Fibroblast of skin of right quadriceps (primary cell): Measurements from ENCODE around the gene USP31.
"Not testable (repeated sequence)": the region's sequence is repeated elsewhere in the genome, so short reads cannot be mapped to it uniquely, and the experiment has no call there.

Experiments used
- DNase-seq: peaks from one replicate; pipeline ENCODE4 v3.0.0-alpha.2; 2013

The USP31 gene

DNA sequence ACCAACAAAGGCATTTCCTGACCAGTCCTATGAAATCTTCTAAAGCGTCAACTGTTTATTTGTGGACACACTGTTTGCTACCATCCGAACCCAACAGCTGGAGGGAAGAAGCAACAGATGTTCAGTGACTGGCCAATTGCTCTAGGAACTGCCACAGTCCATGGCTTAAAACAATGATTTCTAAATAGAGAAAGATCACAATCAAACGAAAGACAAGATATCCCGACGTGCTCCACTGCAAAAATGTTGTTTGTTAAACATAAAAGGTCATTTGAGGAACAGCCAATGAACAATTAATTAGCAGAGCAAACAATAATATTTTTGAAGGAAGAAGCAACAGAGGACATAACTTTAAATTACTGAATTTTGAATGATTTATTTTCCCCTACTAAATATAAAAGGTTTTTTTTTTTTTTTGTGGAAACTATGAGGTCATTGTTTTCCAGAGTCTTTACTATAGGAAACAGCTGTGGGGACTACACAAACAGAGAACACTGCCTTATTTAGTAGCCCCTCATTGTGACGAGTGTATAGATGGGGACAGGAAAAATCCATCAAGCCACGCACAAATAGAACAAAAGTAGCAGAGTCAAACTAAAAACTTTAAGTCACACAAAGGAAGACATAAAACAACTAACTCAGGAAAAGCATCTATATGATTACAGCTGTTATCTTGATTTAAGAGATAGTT is 17.2 kb downstream of the USP31 start:
- no peak for DNase-seq

DNA sequence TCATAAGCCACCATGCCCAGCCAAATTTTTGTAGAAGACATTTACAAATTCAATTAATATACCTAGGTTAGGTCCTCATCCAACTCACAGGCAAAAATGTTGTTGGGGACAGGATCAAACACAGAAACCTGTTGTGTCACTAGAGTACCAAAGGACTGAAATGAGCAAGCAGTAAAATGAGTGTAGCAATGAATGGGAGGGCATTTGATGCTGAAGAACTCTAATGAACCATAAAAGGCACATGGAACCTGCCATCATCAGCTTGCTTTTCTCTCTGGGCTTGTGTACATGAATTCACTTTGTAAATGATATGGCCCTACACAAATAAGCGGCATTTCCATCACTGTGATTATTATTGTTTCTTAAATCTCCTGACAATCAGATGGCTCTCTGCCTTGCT is 17.8 kb downstream of the USP31 start:
- no peak for DNase-seq

DNA sequence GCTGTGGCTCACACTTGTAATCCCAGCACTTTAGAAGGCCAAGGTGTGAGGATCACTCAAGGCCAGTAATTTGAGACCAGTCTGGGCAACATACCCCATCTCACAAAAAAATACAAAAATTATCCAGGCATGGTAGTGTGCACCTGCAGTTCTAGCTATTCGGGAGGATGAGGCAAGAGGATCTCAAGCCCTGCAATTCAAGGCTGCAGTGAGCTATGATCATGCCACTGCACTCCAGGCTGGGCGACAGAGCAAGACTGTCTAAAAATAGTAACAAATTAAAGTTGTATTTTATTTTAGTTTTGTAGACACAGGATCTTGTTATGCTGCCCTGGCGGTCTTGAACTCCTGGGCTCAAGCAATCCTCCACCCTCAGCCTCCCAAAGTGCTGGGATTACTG is 18.2 kb downstream of the USP31 start:
- DNase-seq: no peak

DNA sequence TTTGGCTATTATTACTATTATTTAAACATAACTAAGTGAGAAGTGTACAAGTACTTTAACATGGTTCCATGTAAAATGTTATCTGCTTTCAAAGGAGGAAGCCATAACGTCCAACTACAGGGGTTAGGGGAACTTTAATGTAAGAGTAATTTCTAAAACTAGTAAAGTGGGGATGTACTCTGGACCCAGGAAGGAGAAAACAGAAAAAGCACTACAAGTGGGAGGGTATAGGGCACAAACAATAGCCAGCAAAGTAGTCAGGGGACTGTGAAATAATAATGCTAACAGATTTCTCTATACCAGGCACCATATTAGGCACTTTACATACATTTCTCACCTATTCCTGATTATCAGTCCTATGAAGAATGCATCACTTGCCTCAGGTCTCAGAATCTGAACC is 19.6 kb downstream of the USP31 start:
- DNase-seq: no peak

DNA sequence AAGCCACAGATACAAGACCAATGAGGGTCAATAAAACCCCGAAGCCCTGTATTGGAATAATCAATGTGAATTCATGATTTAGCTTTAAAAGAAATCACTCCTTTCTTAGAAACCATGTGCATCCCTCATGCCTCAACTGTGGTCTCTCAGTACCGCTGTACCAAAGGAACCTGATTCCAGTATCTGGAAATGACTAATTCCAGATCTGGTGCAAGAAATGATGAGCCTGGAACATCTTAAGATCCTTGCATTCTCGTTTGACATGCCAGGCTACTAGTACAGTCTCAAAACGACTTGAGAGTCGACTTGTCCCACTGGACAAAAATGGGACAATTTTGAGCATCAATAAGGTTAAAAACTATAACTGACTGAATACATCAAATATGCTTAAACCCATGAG is 21.2 kb downstream of the USP31 start:
- DNase-seq: peak; percentile 25

DNA sequence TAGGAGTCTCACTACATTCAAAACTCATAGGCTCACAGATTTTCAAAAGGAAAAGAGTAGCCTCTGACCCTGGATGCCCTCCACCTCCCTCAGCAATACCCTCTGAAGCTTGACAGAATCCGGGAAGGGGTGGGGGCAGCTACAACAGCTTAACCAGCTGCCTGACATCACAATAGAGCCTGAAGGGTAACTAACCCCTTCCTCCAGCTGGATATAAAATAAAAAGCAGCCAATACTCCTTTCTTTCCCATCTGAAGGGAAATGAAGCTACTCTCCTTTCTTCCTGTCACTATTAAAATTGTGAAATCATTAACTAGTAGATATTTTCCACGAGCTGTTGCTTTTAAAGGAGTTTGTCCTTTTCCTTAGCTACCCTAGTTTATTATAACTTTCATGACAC is 24.0 kb downstream of the USP31 start:
- no peak for DNase-seq

DNA sequence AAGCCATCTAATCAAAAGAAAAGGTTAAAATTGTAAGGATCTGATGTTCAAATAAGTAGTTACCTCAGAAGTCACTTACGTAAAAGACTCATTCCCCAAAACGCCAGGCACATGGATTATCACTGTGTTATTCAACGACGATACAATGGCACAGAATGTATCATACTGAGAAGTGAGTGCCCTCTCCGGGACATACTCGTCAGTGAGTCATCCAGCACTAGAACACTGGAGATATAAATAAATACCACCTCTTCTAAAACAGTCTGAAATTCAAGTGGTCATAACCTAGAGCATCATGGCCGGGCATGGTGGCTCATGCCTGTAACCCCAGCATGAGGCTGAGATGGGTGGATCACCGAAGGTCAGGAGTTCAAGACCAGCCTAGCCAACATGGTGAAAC is 24.9 kb downstream of the USP31 start:
- DNase-seq: peak; percentile 61

DNA sequence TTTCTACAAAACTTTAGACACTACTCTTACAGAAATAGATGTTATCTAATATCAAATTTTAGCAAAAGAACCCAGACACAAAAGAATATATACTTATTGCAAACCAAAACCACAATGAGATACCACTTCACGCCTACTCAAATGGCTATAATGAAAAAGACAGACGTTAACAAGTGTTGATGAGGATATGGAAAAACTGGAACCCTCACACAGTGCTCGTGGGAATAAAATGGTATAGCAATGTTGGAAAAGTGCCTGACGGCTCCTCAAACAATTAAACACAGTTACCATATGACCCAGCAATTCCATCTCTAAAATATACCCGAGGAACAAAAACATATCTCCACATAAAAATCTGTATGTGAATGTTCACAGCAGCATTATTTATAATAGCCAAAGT is 27.1 kb downstream of the USP31 start:
- DNase-seq: no peak

DNA sequence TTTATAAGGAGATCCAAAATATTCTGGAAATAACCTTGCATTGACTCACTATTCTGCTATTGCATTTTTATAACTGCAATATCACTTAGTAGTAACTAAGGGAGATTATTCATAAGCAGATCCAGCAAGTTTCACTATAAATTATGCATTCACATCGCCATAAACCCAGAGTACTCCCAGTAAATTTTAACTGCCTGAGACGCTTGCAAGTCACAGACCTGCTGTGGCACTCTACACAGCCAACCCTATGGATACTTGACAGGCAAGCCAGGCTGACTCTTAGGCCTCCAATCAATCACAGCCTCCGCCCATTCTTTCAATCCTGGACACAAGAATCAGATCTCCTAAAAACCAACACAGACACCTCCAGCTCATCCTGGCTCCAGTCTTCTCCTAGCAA is 28.2 kb downstream of the USP31 start:
- peak; percentile 21 for DNase-seq

DNA sequence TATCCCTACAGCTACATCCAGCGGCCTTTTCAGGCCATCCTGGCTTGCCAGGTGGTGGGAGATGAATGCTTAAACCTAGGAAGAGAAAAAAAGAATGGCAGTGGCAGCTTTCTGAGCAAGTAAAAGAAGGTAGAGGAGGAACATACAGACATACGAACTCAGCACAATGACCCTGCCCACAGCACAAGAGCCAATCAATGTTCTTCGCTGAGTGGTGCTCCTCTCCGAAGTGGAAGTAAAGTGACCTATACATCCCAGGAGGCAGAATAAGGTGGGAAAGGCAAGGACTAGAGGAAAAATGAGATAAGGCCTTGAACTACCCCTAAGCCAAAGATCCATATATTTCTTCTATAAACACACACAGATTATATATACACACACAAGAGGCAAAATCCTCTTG is 28.7 kb downstream of the USP31 start:
- no peak for DNase-seq

DNA sequence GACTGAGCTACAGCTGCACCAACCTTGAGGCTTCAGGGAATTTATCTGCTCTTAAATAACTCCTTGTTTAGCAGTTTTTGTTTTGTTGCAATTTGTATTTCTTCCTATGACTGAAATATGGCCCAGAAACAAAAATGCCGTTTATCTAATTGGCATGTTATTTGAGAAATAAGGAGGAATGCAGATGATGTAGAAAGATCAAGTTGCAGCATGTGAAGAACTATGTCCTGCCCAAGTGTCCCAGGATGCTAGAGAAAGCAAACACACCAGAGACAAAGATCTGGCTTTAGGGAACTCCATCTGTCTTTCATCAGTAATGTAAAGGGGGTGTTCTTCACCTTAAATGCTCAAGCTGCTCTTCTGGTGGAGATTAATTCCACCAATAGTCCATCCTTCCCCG is 29.7 kb downstream of the USP31 start:
- peak; percentile 65 for DNase-seq

DNA sequence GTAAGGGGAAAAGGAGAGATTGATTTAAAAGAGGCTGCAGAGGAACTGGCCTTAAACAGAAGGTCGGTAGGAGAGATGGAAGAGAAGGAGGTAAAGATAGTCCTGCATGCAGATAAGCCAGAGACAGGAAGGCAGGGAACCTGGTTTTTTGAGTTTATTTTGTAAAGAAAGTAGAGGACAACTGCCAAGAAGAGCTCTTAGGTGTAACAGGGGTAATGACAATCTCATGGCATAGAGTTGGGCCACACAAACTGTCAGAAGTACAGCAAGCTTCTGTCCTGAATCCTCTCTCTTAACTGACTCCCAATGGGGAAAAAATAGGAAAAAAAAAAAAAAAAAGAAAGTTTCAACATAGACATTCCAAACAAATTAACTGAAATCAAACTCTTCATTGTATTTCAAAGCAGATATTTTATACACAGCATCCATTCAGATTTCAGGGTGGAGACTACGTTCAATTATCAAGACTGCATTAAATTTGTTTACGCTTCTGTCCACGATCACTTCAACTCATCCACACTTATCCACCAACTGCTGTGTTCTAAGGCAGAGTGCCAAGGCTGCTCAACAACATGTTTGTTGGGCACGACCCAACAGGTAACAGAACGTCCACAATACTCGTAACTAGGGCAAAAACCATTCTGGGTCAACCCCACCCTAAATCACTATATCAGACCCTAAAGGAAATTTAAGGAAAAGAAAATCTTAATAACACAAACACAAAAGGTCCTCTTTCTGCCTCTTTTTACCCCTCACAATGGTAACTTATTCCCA is 34.9 kb downstream of the USP31 start:
- DNase-seq: no peak

DNA sequence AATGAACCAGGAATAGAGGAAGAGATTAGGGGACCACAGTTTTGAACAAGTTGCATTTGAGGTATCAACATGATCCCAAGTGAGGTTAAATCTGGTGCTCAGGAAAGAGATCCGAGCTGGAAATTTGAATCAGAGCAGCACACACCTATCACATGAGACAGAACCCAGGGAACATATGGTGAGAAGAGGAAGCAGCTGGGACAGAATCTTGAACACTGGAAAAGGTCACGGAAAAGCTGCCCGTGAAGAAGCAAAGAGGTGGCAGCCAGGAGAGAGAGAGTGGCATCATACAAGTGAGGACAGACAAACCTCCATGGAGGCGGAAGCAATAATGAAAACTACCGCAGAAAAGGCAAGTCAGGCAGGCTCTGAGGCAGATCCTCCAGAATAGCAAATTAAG is 36.1 kb downstream of the USP31 start:
- no peak for DNase-seq

DNA sequence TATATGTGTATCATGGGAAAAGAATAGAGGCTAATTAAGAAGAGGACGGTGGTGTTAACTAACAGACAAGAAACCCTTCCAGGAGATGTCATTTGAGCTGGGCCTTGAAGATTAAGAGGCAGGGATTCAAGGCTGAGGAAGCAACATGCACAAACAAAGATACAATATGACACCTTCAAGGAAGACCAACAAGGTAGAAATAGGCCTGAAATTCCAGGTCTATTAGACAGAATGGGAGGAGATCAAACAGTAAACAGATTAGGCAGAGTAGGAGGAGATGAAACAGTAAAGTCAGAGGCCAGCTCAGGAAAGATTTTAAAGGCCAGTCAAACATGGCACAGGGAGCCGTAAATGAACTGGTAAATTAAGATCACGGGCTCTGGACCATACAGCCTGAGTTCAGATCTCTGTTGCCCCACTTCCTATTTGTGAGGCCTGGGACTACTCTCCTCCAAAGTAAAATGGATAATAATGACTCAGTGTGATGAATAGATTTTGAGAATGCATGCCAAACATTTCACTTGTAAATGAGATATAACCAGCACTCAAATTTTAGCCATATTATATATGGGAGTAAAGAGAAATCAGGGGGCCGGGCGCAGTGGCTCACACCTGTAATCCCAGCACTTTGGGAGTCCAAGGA is 38.9 kb downstream of the USP31 start:
- DNase-seq: no peak

DNA sequence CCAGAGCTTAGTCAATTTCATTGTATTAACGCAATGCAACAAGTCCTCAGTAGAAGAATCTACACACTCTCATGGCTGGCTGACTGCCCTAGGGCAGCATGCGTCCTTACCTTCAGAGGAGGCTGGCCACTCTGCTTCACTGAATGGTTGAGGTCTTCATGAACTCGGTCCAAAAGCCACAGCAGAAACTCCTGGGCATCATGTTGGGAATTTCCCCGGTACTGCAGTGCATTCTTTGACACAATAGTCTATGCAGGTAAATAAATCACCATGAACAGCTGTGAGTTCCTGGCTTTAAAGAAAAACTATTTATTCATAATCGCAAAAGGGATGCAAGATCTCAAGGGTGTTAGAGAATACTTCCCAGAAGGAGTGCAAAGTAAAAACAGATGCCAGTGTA is 41.3 kb downstream of the USP31 start:
- no peak for DNase-seq

DNA sequence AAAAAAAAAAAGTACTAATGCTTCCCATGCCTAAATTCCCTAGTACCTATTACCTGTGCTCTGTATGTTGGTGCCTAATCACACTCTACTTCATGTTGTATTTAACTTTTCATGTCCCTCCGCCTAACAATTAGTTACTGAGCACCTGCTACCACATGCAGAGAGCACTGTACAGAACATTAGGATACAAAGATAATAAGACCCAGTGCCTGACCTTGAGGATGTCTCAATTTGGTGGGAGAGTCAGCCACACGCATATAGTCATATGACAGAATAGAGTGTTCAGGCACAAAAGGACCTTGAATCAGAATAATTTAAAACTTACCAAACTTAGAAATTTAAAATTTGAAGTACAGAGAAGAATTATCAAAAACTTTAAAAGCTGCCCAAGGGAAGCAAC is 42.1 kb downstream of the USP31 start:
- DNase-seq: no peak

DNA sequence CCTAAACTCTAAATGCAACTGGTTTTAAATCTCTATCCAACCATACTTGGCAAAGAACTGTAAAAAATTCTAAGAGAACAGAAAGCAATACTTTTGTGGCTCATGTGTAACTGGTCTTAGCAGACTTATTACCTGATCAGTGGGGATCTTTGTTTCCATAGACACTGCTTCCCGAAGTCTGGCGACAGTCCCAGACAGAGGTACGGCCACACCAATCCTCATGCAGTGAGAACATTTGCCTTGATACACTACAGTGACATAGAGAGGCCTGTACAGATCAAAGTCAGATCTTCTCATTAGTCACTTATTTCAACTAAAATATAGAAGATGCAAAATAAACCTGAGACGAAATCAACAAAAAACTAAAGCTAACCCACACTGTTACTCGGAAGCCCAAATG is 43.9 kb downstream of the USP31 start:
- no peak for DNase-seq

DNA sequence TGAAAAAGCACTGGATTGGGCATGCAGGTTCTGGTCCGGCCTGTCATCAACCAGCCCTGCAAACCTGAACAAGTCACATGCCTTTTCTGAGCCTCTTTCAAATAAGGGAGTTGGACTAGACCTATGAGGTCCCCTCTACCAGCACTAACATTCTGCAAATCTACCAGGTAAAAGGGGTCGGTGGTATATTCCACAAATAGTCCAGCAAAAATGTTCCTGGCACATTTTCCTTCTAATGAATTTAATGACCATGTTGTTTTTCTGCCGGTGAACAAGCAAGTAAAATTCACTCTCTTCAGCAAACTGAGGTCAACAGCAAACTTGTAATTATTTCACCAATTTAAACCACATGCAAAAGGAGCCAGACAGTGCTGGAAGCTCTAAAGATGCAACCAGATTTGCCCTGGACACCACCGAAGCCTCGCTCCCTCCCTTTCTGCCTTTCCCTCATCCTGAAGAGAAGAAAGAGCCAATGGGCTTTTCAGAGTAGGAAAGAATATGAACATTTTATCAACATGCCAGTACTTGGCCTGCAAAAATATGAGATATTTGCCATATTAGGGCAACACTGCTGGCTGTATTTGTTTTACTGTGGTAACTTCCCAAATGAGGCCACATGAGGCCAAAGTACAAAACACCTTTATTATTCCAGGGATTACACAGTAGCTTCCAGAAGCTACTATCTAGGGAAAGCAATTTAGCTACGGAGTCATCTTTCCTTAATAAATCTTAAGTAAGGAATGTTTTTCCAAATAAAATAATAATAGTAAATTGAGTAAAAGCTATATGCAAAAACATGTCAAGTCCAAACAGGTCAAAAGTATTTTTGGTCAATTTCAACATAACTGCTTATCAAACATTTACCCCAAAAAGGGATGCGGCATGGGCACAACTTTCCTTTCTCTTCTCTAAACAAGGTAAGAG is 45.0 kb downstream of the USP31 start:
- no peak for DNase-seq

DNA sequence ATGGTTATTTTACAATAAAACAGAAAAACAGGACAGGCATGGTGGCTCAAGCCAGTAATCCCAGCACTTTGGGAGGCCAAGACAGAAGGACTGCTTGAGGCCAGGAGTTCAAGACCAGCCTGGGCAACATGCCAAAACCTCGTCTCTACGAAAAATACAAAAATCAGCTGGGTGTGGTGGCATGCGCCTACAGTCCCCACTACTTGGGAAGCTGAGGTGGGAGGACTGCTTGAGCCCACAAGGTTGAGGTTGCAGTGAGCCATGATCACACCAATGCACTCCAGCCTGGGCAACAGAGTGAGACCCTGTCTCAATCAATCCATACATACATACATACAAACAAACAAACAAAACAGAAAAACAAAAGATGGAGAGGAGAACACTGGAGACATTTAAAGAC is 45.6 kb downstream of the USP31 start:
- no peak for DNase-seq

DNA sequence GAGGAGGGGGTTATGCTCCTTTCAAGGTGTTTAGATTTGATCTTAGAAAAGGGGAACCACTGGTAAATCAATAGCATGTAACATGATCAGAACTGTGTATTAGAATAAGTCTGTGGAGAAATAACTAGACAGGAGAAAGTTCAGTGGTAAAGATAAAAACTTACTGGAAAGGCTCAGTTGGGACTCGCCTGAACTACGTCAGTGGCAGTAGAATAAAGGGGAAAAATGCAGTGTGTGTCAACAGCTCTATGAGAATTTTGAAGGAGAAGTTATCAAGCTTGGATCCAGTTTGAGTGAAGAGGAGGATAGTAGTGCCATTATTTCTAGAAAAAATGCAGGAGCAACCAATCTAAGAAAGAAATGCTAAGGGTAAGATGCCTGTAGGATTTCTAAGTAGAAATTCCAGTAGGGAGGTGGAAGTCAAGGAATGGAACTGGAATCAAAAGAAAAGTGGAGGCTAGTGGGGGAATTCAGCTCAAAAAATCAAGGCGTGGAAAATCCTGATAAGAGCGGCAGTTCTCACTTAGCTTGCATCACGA is 48.2 kb downstream of the USP31 start:
- no peak for DNase-seq

DNA sequence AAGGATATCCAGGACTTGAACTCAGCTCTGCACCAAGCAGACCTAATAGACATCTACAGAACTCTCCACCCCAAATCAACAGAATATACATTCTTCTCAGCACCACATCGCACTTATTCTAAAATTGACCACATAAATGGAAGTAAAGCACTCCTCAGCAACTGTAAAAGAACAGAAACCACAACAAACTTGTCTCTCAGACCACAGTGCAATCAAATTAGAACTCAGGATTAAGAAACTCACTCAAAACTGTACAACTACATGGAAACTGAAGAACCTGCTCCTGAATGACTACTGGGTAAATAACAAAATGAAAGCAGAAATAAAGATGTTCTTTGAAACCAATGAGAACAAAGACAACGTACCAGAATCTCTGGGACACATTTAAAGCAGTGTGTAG is 52.8 kb downstream of the USP31 start:
- DNase-seq: not testable (repeated sequence)

DNA sequence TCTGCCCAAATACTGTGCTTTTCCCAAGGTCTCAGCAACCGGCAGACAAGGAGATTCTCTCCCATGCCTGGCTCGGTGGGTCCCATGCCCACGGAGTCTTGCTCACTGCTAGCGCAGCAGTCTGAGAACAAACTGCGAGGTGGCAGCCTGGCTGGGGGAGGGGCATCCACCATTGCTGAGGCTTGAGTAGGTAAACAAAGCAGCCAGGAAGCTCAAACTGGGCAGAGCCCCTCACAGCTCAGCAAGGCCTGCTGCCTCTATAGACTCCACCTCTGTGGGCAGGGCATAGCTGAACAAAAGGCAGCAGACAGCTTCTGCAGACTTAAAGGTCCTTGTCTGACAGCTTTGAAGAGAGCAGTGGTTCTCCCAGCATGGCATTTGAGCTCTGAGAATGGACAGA is 55.1 kb downstream of the USP31 start:
- not testable (repeated sequence) for DNase-seq

DNA sequence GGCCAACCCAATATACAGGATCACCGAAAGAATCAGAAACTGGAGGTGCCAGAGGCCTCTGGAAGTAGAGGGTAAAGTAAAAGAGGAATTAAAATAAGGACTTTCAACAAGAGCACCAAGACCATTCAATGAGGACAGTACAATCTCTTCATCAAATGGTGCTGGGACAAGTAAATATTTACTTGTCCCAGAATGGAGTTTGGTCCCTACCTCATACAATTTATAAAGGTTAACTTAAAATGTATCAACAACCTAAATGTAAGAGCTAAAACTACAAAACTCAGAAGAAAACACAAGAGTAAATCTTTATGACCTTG is 56.5 kb downstream of the USP31 start:
- DNase-seq: no peak
